ENCODE measurements around the gene FECH. TPM values are rescaled to one million over a fixed set of nuclear protein-coding genes. Genes with fewer than 3 reads are reported as not detected.

FECH gene
- total RNA-seq, 2 donors from 2014 or later = 15.5 to 19.2 TPM

DNA sequence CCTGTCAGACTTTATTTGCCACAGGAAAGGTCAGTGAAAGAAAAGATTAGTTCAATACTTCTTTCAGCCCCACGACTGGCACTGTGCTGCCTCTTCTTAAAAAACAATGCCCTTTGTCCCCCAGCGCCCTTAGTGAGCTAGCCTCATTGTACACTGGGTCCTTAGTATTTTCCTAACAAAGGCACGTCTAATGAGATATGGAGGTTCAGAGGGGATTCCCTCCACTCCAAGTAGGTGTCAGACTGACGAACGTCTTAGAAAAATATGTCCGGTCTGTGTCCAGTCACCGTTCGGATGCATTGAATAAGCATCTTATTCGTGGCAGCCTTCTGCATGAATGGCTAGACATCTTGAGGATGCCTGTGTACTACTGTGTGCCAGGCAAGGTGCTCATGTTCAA, 1.1 kb downstream of the FECH start:
- DNase-seq (ENCODE audit: low spot score) = no peak
- intact Hi-C loops (cut with DNase I) = no loop called here

DNA sequence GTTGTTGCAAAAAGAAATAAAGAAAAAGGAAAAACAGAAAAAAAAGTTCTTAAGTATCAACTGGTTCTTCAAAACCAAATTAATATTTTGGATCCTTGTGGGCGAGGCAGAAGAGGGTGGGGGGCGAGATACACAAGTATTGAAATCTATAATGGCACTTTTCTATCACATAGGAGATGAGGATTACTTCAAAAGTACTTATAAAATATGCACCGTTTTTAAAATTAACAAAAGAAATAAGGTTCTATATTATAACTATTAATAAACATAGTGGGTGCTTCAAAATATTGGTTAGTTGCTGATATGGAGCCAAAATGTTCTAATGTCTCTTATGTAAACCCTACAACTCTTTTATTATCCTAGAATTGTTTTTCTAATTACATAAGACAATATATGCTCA, 2.1 kb downstream of the FECH start:
- intact Hi-C loops (cut with DNase I) = loop anchor here in 1 of 2 donors (5.0 kb wide), 1 partner anchor 463 kb away; no protein-coding TSS in a partner anchor
- DNase-seq (ENCODE audit: low spot score) = no peak

DNA sequence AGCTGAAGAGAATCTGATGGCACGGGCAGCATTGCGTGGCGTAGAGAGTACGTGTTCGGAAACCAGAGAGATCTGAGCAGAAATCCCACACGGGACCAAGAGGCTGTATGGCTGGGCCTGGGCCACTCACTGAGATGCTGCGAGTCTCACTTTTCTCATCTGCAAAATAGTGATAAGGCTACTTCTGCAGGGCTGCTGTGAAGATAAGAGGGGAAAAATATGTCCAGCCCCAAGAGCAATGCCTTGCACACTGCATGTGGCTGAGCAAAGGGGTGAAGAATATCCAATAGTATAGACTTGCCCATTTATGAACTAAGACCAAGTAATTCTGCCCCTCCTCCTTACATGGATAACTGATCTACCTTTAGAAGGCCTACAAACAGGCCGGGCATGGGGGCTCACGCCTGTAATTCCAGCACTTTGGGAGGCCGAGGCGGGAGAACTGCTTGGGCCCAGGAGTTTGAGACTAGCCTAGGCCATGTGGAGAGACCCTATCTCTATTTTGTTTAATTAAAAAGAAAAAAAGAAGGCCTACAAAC, 3.1 kb downstream of the FECH start:
- intact Hi-C loops (cut with DNase I) = loop anchor here in 1 of 2 donors (5.0 kb wide), 1 partner anchor 464 kb away; no protein-coding TSS in a partner anchor

DNA sequence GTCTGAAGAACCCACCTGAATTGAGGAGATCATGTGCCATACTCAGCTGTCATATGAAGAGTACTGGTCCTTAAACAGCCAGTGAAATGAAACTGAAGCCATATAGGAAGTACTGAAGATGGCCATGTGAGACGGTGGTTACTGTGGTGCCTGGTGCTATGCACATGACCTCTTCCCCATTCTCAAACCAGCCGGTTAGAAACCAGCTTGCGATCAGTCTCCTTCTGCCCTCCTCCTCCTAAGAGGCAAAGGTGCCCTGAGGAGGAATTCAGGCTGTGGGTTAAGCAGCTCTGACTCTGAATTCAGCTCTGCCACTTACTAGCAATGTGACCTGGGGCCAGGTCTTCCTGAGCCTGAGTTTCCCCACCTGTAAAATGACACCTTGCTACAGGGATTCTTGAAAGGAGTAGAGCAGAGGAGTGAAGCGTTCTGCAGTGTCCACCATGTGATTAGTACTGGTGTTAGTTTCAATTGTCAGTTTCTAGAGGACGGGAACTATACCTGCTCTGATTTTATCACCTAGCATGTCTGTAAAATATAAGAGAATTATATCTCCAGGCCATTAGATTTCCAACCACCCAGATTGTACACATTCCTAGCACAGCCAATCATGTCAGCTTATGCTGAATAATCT, 5.1 kb downstream of the FECH start:
- DNase-seq (ENCODE audit: low spot score) = no peak
- intact Hi-C loops (cut with DNase I) = loop anchor here in 1 of 2 donors (5.0 kb wide), 1 partner anchor 466 kb away; no protein-coding TSS in a partner anchor

More for the DNA sequence above, 3.1 kb downstream of the FECH start:
- DNase-seq (ENCODE audit: low spot score) = no peak

DNA sequence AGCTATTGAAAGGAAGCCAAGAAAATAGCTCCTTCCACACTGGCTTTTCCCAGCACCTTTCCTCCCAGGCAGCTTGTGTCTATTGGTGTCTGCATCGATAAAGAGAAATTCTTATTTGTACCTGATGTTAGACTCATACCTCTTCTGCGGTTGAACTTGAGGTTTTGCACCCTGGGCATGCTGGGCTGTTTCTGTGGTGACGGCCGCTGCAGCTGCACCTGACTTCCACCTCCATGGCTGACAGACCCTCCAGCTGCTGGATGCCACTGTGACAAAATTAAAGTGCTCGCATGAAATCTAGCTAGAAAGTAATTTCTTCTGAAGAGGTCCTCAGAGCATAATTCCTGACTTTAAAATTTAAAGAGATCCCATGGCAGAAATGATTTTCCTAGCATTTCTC, 6.6 kb downstream of the FECH start:
- intact Hi-C loops (cut with DNase I) = loop anchor here in 1 of 2 donors (5.0 to 10.0 kb wide), 2 partner anchors 467 to 685 kb away; no protein-coding TSS in a partner anchor
- DNase-seq (ENCODE audit: low spot score) = no peak

DNA sequence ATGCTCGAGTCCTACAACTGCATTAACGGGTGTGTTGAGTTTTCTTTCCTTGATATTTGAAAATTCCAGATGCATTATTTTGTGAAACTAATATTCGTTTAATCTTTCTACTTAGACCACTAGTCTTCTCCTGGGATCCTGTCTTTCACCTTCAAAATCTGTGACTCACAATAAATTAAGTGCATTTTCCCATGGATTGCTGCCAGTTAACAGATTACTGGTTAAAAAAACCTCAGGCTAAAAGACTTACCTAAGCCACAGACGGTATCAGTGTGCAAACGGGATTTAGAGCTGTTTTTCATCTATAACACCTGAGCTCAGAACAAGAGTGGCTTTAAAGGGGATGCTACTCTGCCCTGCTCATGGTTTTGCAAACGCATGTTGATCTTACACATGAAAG, 10.2 kb downstream of the FECH start:
- intact Hi-C loops (cut with DNase I) = loop anchor here in 1 of 2 donors (10.0 kb wide), 1 partner anchor 682 kb away; no protein-coding TSS in a partner anchor

DNA sequence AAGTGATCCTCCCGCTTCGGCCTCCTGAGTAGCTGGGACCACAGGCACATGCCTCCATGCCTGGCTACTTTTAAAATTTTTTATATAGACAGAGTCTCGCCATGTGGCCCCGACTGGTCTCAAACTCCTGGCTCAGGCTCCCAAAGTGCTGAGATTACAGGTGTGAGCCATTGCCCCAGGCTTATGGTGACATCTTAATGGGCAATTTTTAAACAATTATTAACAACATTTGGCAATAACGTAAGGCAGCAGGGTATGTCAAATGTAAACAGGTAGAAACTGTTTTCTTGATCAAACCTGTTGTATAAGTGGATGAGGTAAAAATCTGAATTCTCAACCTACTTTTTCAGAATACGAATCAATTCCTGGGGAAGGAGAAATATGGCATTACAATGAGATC, 11.0 kb downstream of the FECH start:
- intact Hi-C loops (cut with DNase I) = loop anchor here in 1 of 2 donors (10.0 kb wide), 1 partner anchor 681 kb away; no protein-coding TSS in a partner anchor
- no peak for DNase-seq (ENCODE audit: low spot score)

More for the DNA sequence above, 10.2 kb downstream of the FECH start:
- DNase-seq (ENCODE audit: low spot score) = no peak

DNA sequence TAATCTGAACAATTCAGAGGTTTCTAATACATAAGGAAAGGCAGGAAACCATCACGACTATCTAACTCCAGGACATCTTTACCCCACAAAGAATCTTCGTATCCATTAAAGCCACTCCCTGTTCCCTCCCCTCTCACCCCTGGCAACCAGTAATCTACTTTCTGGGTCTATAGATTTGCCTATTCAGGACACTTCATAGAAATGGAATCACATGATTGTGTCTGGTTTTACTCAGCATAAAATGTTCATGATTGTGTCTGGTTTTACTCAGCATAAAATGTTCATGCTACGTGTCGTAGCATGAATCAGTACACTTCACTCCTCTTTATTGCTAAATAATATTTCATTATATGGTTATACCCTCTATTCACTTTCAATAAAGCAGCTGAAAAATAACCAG, 11.6 kb downstream of the FECH start:
- intact Hi-C loops (cut with DNase I) = loop anchor here in 1 of 2 donors (10.0 kb wide), 1 partner anchor 680 kb away; no protein-coding TSS in a partner anchor
- no peak for DNase-seq (ENCODE audit: low spot score)

DNA sequence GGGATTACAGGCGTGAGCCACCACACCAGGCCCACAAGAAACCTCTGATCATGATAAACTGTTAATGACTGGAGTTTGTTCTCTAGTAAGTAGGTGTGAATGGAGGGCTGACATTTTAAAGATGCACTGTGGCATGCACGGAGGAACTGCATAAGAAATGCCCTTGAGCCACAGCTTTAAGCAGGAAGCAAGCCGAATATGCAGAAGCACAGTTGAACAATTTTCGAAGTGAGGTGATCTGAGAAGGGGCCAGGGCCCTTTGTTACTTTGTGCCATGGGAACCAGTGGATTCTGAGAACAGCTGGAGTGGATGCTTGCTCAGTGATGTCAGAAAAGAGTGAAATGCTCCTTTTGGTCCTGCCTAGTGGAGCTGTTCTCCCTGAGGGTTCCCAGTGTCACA, 16.3 kb downstream of the FECH start:
- intact Hi-C loops (cut with DNase I) = loop anchor here in 1 of 2 donors (10.0 kb wide), 1 partner anchor 675 kb away; no protein-coding TSS in a partner anchor
- DNase-seq (ENCODE audit: low spot score) = no peak

DNA sequence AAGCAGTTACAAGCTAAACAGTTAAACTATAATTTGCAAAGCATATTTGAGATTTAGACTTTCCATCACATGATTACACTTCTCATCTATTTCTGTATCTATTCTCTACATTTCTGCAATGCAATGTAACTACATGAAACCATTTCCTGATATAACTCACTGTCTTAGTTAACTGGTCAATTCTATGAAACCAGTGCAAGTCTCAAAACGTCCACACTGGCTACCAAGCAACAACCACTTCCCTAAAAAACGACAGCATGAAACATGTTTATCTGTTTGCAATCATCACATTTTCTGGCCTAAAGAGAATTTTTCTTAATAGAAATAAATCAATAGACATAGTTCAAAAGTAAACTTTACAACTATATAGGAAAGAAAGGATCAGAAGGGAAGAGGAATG, 17.4 kb downstream of the FECH start:
- intact Hi-C loops (cut with DNase I) = no loop called here
- no peak for DNase-seq (ENCODE audit: low spot score)

DNA sequence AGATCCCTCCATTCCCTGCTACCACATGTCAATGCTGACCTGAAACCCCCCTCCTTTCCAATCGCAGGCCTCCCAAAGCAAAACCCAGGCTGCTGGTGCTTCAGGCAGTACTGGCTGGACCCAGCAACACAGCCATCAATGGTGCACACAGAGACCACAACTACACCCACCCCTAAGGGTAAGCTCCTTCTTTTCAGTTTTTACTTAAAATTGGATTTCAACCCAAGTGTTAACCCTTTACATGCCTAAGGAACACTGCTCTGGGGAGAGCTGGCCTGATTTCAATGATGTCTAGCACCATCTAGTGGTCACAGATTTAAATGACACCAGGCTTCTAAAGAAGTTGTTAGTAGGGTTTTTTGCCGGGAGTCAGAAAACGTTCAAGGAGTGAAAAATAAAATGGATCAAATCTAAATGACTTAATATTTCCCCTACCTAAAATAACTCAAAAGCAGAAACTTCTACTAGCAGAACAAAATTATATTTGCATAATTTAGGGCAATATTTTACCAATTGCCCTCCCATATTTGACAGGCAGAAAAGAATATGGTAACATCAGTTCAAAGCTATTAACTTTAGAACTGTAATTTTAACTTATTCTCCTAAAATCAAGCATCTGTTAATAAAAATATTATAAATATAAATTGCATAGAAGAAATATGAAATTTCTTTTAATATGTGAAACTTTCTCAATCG, 24.6 kb downstream of the FECH start:
- intact Hi-C loops (cut with DNase I) = no loop called here
- no peak for DNase-seq (ENCODE audit: low spot score)

DNA sequence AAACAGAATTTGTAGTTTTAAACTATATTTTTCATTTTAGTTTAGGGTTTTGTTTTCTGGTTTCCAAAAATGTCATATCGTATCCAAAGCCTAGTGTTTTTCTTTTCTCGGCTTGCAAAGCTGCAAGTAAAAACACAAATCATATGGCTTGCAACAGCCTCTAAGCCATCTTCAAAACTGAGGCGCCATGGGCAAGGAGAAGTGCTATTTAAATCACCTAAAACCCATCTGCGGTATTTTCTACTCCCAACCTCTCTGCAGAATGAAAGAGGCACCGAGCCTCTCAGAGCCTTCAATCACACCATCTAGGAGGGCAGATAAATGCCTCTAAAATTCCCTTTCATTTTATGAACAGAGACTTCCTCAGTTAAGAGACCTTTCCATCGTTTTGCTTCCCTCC, 25.2 kb downstream of the FECH start:
- no peak for DNase-seq (ENCODE audit: low spot score)
- intact Hi-C loops (cut with DNase I) = no loop called here

DNA sequence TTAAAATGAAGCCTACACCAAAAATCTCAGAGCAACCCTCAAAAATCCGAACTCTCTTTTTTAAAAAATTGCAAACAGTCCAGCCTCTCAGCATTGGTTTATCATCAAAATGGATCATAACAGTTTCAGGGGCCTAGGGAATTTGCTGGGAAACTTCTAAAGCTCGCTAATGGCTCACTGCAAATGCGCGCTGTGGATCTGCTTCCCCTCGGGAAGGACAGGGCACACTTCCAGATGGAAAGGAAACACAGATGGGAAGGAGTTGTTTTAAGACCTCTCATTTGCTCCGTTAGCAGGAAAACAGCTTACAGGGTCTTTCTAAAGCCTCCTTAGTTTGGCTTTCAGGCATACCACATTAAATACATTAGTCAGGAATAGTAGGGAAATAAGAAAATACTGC, 27.2 kb downstream of the FECH start:
- intact Hi-C loops (cut with DNase I) = no loop called here
- no peak for DNase-seq (ENCODE audit: low spot score)

DNA sequence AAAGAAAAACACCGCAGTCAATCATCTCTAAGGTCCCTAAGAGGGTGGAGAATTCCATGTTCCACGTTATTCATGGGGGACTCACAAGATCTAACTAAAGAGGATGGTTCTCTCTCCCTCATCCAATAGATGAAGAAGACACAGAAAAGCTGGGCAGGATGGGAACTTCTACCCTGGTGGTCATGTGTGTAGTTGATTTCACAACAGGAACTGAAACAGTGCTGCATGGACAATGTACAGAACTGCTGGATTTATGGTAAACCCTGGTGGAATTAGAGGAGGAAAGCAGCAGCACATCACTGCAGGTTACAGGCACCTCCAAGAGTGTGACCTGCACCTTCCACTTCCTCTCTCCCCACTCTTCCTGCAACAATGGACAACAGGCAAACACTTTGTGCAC, 31.4 kb downstream of the FECH start:
- DNase-seq (ENCODE audit: low spot score) = no peak
- intact Hi-C loops (cut with DNase I) = no loop called here

DNA sequence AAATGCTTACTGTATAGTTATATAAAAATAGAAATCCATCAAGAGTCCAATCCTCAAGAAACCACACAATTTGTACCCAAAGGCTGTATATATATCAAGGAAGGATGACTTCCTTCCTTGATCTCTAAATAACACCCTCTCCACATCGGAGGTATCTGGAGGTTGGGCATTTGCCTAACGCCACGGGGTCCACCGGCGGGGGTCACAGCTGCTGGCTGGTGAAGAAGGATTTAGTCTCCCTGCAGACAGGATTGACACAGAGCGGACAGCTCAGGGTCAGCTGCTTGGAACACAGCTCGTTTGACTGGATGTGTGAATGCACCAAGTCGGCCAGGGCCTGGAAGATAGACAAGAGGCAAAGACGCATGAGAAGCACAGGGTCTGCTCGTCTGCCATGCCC, 36.0 kb downstream of the FECH start:
- no peak for DNase-seq (ENCODE audit: low spot score)
- intact Hi-C loops (cut with DNase I) = no loop called here

DNA sequence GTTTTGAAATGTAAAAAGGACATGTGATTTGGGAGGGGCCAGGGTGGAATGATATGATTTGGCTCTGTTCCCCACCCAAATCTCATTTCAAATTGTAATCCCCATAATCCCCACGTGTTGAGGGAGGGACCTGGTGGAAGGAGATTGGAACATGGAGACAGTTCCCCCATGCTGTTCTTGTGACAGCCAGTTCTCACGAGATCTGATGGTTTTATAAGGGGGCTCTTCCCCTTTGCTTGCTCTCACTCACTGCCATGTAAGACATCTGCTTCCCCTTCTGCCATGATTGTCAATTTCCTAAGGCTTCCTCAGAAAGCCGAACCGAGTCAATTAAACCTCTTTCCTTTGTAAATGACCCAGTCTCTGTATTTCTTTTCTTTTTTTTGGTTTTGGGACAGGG, 39.2 kb downstream of the FECH start:
- intact Hi-C loops (cut with DNase I) = no loop called here
- DNase-seq (ENCODE audit: low spot score) = no peak

DNA sequence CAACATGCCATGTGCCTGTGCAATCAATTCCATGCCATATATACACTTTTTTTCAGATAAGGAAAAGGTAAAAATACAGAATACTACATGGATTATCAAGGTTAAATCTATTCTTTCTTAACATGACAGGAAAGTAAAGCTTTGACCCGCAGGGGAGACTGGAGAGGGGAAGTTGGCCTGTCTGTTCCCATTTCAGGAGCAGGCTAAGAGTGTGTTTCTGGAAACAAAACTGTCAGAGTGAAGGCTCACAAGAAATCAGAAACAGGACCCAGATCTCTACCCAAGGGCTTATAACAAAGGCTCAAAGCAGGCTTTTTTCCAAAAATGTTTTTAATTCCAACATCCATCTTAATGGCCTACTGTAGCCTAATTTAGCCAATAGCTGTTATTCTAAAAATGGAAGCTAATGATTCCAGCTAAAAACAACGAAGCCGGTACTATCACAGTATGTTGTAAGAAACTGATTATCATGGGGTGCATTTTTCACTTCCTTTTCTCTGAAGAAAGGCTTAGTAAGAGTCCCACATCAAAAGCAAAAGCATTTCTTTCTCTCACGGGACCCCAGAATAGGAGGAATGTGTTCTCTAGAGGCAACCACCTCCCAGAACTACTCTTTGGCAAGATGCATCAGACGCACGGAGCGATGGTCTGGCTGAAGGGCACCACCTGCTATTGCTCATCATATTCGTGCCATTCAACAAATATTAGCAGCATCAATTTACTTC, 41.4 kb downstream of the FECH start:
- no peak for DNase-seq (ENCODE audit: low spot score)
- intact Hi-C loops (cut with DNase I) = no loop called here

DNA sequence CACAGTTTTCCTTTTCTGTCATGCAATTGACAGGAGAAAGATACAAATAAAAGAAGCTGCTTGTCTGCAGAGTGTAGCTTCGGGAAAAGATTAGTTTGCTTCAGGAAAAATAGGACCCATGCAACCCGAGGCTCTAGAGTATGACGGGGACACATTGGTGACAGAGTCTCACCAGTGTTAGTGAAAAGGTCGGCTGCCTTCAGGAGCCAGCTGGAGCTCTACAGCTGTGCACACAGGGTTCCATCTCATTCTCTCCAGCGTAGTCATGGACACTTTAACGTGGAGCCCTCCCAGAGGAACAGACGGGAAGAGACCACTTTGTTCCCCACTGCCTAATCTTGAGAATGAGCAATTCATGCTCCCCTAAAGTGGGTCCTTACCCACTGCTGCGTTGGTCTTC, 42.9 kb downstream of the FECH start:
- DNase-seq (ENCODE audit: low spot score) = no peak
- intact Hi-C loops (cut with DNase I) = no loop called here

DNA sequence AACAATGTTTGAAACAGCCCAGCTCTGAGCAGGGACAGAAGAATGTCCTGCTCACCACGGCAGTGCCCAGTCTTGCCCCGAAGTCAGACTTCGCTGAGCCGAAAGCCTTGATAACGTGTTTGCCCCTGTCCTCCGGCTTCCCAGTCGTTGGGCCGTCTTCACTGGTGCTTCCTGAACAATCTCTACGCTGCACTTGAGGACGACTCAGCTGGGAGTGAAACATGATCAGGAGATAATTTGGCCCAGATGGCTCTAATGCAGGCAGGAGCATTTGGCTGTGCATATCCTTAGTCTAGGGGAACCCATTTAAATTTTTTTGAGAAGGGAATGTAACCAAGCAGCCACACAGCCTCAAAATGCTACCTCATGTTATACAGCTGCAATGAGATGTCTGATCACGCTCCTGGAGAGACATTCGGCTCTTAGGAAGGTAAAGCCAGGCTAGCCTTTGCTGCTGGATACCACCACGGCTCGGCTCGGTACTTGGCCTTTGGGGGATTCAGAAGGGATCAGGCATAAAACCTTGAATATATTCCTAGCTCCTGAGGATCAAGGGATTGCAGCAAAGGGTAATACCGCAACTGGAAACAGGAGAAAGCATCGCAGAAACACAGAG, 43.6 kb downstream of the FECH start:
- DNase-seq (ENCODE audit: low spot score) = no peak
- intact Hi-C loops (cut with DNase I) = no loop called here

Measured in posterior vena cava (tissue), 2 donors.